Vagina (tissue), 2 donors: ENCODE results near the gene DNM3. TPM values are rescaled to one million over a fixed set of nuclear protein-coding genes. Genes with fewer than 3 reads are reported as not detected.
"Not testable (repeated sequence)": the region's sequence is repeated elsewhere in the genome, so short reads cannot be mapped to it uniquely, and the experiment has no call there.

Experiments
- DNase-seq, 2 donors: peaks; one replicate each; pipeline ENCODE4 v3.0.0-alpha.2; 2017; ENCODE audit errors: extremely low spot score in 2 of 2
- H3K27ac ChIP-seq: fragments of 200-600 bp; sonication (generic); one replicate; pipeline ENCODE4 v1.5.1; 2019
- H3K27me3 ChIP-seq: fragments of 200-600 bp; sonication (generic); one replicate; pipeline ENCODE4 v1.5.1; 2019
- H3K36me3 ChIP-seq, 2 donors: fragments of 200-600 bp; sonication (generic); one replicate each; pipeline ENCODE4 v1.5.1; 2017 to 2019
- H3K4me1 ChIP-seq: fragments of 200-600 bp; sonication (generic); one replicate; pipeline ENCODE4 v1.5.1; 2019
- H3K4me3 ChIP-seq, 2 donors: fragments of 200-600 bp; sonication (generic); 1 replicate in 1 of 2; 2 replicates in 1 of 2; pipeline ENCODE4 v1.5.1; 2016 to 2019
- H3K9me3 ChIP-seq: fragments of 200-600 bp; sonication (generic); one replicate; pipeline ENCODE4 v1.5.1; 2019
- CTCF ChIP-seq, 3 experiments: fragments of 450-650 bp in 2 of 3; fragments of 200-600 bp in 1 of 3; sonication (generic) in 1 of 3; IDR thresholded peaks; one replicate each; pipeline ENCODE4 v1.5.1; 2017 to 2019; ENCODE audit warnings: antibody characterized with exemption in 3 of 3, mild to moderate bottlenecking in 2 of 3, moderate library complexity in 2 of 3
- POLR2A ChIP-seq, 2 donors: fragments of 450-650 bp; IDR thresholded peaks; one replicate each; pipeline ENCODE4 v1.6.1; 2017; ENCODE audit warnings: antibody characterized with exemption in 2 of 2, mild to moderate bottlenecking in 2 of 2, moderate library complexity in 2 of 2
- POLR2AphosphoS5 ChIP-seq, 2 donors: sonication (generic); formaldehyde crosslinking; IDR thresholded peaks; one replicate each; pipeline ENCODE4 v1.9.0; 2017; ENCODE audit warnings: antibody characterized with exemption in 2 of 2, mild to moderate bottlenecking in 2 of 2, low read depth in 1 of 2; ENCODE audit not compliant: insufficient read depth in 1 of 2
- intact Hi-C: fragments of 100-400 bp; cut with DNase I; formaldehyde crosslinking; loops from one replicate; pipeline ENCODE4 v1.15.1; 2023
- total RNA-seq: library from RNA; depleted of rRNA; stranded (reverse); fragments of >200 nt; gene quantifications from one replicate; pipeline ENCODE4 v1.2.3, GENCODE V29; 2016

The DNM3 gene
- total RNA-seq, 1 donor from 2014 or later = 15.5 TPM

- H3K36me3 ChIP-seq = no peaks in the 10 kb centered on the region
- DNase-seq = no peak
- TF ChIP-seq POLR2A (IDR thresholded peaks at IDR 0.05) (no peak), POLR2AphosphoS5 (IDR thresholded peaks at IDR 0.05; ENCODE audit: insufficient read depth in 1 of 2, low read depth in 1 of 2) (peak in 1 of 2 donors; percentile 36), CTCF (IDR thresholded peaks at IDR 0.05) (peak; percentile 43 to 64 (median 63))
- peaks cover 19% of the 10 kb centered on the region for H3K4me1 ChIP-seq
- H3K27ac ChIP-seq = no peak overlapping the region
- H3K9me3 ChIP-seq = no peaks in the 10 kb centered on the region
- H3K4me3 ChIP-seq = no peak overlapping the region
- no peaks in the 10 kb centered on the region for H3K27me3 ChIP-seq
- intact Hi-C loops = no loop called here
Measured at GRCh38 chr1:172429331-172430127, 588.2 kb downstream of the DNM3 start.

GRCh38 chr1:172430128-172430454 is 588.8 kb downstream of the DNM3 start:
- intact Hi-C loops = no loop called here

GRCh38 chr1:172431204-172431603 is 589.9 kb downstream of the DNM3 start:
- H3K27ac ChIP-seq = no peak overlapping the region
- intact Hi-C loops = no loop called here
- TF ChIP-seq POLR2AphosphoS5 (IDR thresholded peaks at IDR 0.05; ENCODE audit: insufficient read depth in 1 of 2, low read depth in 1 of 2) = no peak
- TF ChIP-seq POLR2A (IDR thresholded peaks at IDR 0.05) = no peak
- no peak for TF ChIP-seq CTCF (IDR thresholded peaks at IDR 0.05)

More at GRCh38 chr1:172430128-172430454, 588.8 kb downstream of the DNM3 start:
- no peak for DNase-seq
- H3K27me3 ChIP-seq = no peaks in the 10 kb centered on the region
- no peak overlapping the region for H3K4me3 ChIP-seq
- TF ChIP-seq POLR2A (IDR thresholded peaks at IDR 0.05) (no peak), CTCF (IDR thresholded peaks at IDR 0.05) (no peak), POLR2AphosphoS5 (IDR thresholded peaks at IDR 0.05; ENCODE audit: insufficient read depth in 1 of 2, low read depth in 1 of 2) (no peak)
- H3K27ac ChIP-seq = no peak overlapping the region
- no peaks in the 10 kb centered on the region for H3K9me3 ChIP-seq
- no peaks in the 10 kb centered on the region for H3K36me3 ChIP-seq
- H3K4me1 ChIP-seq = peaks cover 19% of the 10 kb centered on the region

GRCh38 chr1:172431721-172432192 is 590.5 kb downstream of the DNM3 start:
- Histone ChIP-seq H3K9me3 (no peaks in the 10 kb centered on the region), H3K36me3 (no peaks in the 10 kb centered on the region), H3K27me3 (no peaks in the 10 kb centered on the region), H3K4me3 (no peak overlapping the region), H3K27ac (no peak overlapping the region), H3K4me1 (peaks cover 19% of the 10 kb centered on the region)
- intact Hi-C loops = no loop called here
- TF ChIP-seq CTCF (IDR thresholded peaks at IDR 0.05) = no peak
- TF ChIP-seq POLR2AphosphoS5 (IDR thresholded peaks at IDR 0.05; ENCODE audit: insufficient read depth in 1 of 2, low read depth in 1 of 2) = peak; percentile 45 to 48
- no peak for DNase-seq

More at GRCh38 chr1:172431204-172431603, 589.9 kb downstream of the DNM3 start:
- Histone ChIP-seq H3K9me3 (no peaks in the 10 kb centered on the region), H3K36me3 (no peaks in the 10 kb centered on the region), H3K27me3 (no peaks in the 10 kb centered on the region), H3K4me1 (peaks cover 19% of the 10 kb centered on the region), H3K4me3 (no peak overlapping the region)
- DNase-seq = no peak

GRCh38 chr1:172437183-172437582 is 595.9 kb downstream of the DNM3 start:
- intact Hi-C loops, H3K9me3 ChIP-seq, H3K27ac ChIP-seq, H3K36me3 ChIP-seq, DNase-seq, H3K27me3 ChIP-seq, H3K4me3 ChIP-seq: not testable (repeated sequence)
- H3K4me1 ChIP-seq = peaks cover 19% of the 10 kb centered on the region
